ENCODE results near the gene SCTR. TPM values are rescaled to one million over a fixed set of nuclear protein-coding genes. Genes with fewer than 3 reads are reported as not detected.
"Not testable (repeated sequence)": the region's sequence is repeated elsewhere in the genome, so short reads cannot be mapped to it uniquely, and the experiment has no call there.

Gene SCTR
- total RNA-seq, 1 experiment from 2014 or later, result not detected

- Histone ChIP-seq H3K27ac (no peak overlapping the region), H3K4me1 (no peaks in the 10 kb centered on the region), H3K9me3 (replicated peaks) (no peaks in the 10 kb centered on the region), H3K4me3 (no peak overlapping the region), H3K27me3 (peaks cover 10% of the 10 kb centered on the region; the same call in 1 of the 2 replicates), H3K36me3 (no peaks in the 10 kb centered on the region)
- peak in 1 of 2 experiments; percentile 17 for DNase-seq
Measured at GRCh38 chr2:119422360-119423107, 101.7 kb downstream of the SCTR start.

GRCh38 chr2:119421741-119422140, 102.5 kb downstream of the SCTR start:
- DNase-seq, result no peak
- Histone ChIP-seq H3K4me1 (no peaks in the 10 kb centered on the region), H3K4me3 (no peak overlapping the region), H3K36me3 (no peaks in the 10 kb centered on the region), H3K27ac (no peak overlapping the region), H3K27me3 (0 out of 2 replicates have a peak, but pooled peaks cover 8% of the 10 kb centered on the region), H3K9me3 (replicated peaks) (no peaks in the 10 kb centered on the region)

GRCh38 chr2:119421304-119421703, 103.0 kb downstream of the SCTR start:
- H3K9me3 ChIP-seq (replicated peaks), result no peaks in the 10 kb centered on the region
- DNase-seq, result no peak
- H3K27ac ChIP-seq, result no peak overlapping the region
- H3K36me3 ChIP-seq, result no peaks in the 10 kb centered on the region
- 0 out of 2 replicates have a peak, but pooled peaks cover 4% of the 10 kb centered on the region for H3K27me3 ChIP-seq
- no peak overlapping the region for H3K4me3 ChIP-seq
- no peaks in the 10 kb centered on the region for H3K4me1 ChIP-seq

GRCh38 chr2:119419803-119420508, 104.3 kb downstream of the SCTR start:
- DNase-seq, result no peak

GRCh38 chr2:119419065-119419464, 105.2 kb downstream of the SCTR start:
- Histone ChIP-seq H3K27me3 (no peaks in the 10 kb centered on the region), H3K4me1 (no peaks in the 10 kb centered on the region), H3K27ac (no peak overlapping the region), H3K9me3 (replicated peaks) (no peaks in the 10 kb centered on the region), H3K4me3 (no peak overlapping the region), H3K36me3 (no peaks in the 10 kb centered on the region)
- DNase-seq, result no peak

More at GRCh38 chr2:119419803-119420508, 104.3 kb downstream of the SCTR start:
- no peaks in the 10 kb centered on the region for H3K9me3 ChIP-seq (replicated peaks)
- no peak overlapping the region for H3K27ac ChIP-seq
- no peaks in the 10 kb centered on the region for H3K4me1 ChIP-seq
- H3K27me3 ChIP-seq, result no peaks in the 10 kb centered on the region
- H3K36me3 ChIP-seq, result no peaks in the 10 kb centered on the region
- no peak overlapping the region for H3K4me3 ChIP-seq

GRCh38 chr2:119417908-119418307, 106.4 kb downstream of the SCTR start:
- Histone ChIP-seq H3K27ac (no peak overlapping the region), H3K9me3 (replicated peaks) (no peaks in the 10 kb centered on the region), H3K4me3 (no peak overlapping the region), H3K36me3 (no peaks in the 10 kb centered on the region), H3K27me3 (no peaks in the 10 kb centered on the region), H3K4me1 (no peaks in the 10 kb centered on the region)
- no peak for DNase-seq

DNA sequence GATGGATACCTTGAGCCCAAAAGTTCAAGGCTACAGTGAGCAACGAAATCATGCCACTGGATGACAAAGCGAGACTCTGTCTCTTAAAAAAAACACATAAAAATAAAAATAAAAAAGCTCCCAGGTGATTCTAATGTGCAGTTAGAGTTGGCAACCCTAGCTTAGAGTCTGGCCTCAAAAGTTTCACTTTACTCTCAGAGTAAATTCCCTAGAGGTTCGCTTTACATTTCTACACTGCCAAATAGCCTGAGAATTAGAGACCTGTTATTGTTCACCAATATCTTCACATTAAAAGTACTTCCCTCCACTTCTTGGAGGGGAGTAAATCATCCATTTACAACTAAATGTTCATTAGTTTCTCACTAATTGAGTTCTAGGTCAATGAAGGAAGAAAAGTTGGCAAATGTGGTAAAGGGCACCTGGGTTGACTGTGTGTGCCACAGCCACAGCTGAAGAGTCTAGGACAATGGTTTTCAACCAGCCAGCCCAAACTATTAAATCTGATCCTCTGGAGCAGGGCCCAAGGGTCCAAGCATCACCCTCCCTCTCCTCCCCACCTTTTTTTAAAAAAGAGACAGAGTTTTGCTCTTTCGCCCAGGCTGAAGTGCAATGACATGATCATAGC, 107.9 kb downstream of the SCTR start:
- DNase-seq, result no peak
- H3K9me3 ChIP-seq (replicated peaks), result no peaks in the 10 kb centered on the region
- no peak overlapping the region for H3K27ac ChIP-seq
- no peaks in the 10 kb centered on the region for H3K36me3 ChIP-seq
- H3K4me1 ChIP-seq, result no peaks in the 10 kb centered on the region
- no peaks in the 10 kb centered on the region for H3K27me3 ChIP-seq
- no peak overlapping the region for H3K4me3 ChIP-seq

DNA sequence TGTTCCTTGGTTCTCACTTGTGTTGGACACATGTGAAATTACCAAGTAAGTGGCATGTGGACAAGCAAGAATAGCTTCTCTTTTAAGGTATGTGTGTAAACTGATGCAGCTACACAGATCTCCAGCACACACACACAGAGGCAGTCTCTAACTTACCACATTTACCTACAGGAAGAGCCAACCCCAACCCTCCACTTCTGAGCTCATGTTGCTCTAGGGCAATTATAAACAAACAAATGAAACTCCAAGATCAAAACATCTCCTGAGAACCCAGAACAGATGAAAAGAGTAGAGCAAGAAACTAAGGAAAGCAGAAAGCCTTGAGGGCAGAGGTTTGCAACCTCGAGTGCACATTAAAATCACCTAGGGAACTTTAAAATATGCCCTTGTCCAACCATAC, 108.7 kb downstream of the SCTR start:
- H3K9me3 ChIP-seq (replicated peaks), result no peaks in the 10 kb centered on the region
- H3K36me3 ChIP-seq, result no peaks in the 10 kb centered on the region
- H3K27me3 ChIP-seq, result no peaks in the 10 kb centered on the region
- H3K27ac ChIP-seq, result no peak overlapping the region
- H3K4me3 ChIP-seq, result no peak overlapping the region
- no peak for DNase-seq
- H3K4me1 ChIP-seq, result no peaks in the 10 kb centered on the region

DNA sequence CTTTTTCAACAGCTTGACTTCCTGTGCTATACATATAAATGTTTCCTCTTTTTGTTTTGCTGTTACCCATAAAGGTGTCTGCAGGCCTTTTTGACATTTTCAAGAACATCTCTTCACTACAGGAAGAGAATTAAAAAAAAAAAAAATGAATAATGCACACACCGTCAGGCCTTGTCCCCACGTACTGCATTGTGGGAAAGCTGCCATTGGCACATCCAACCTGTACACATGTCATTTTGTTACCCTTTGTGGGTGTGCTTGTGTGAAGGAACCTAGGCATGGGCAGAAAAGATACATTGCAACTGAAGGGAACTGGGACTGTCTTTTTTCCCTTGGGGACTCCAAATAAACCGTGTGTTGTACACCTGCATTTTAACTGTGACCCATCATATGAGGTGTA, 109.4 kb downstream of the SCTR start:
- H3K9me3 ChIP-seq (replicated peaks), result no peaks in the 10 kb centered on the region
- no peaks in the 10 kb centered on the region for H3K27me3 ChIP-seq
- no peaks in the 10 kb centered on the region for H3K4me1 ChIP-seq
- no peaks in the 10 kb centered on the region for H3K36me3 ChIP-seq
- H3K4me3 ChIP-seq, result no peak overlapping the region
- H3K27ac ChIP-seq, result no peak overlapping the region
- no peak for DNase-seq

- H3K4me1 ChIP-seq, result no peaks in the 10 kb centered on the region
- no peaks in the 10 kb centered on the region for H3K27me3 ChIP-seq
- no peak overlapping the region for H3K27ac ChIP-seq
- H3K4me3 ChIP-seq, result no peak overlapping the region
- no peak for DNase-seq
- H3K9me3 ChIP-seq (replicated peaks), result no peaks in the 10 kb centered on the region
- no peaks in the 10 kb centered on the region for H3K36me3 ChIP-seq
Measured at GRCh38 chr2:119409506-119409905, 114.8 kb downstream of the SCTR start.

- DNase-seq, result no peak
Measured at GRCh38 chr2:119408221-119408619, 116.1 kb downstream of the SCTR start.

GRCh38 chr2:119407430-119408220, 116.7 kb downstream of the SCTR start:
- Histone ChIP-seq H3K4me1 (no peaks in the 10 kb centered on the region), H3K36me3 (no peaks in the 10 kb centered on the region), H3K27ac (no peak overlapping the region), H3K4me3 (no peak overlapping the region), H3K27me3 (no peaks in the 10 kb centered on the region), H3K9me3 (replicated peaks) (no peaks in the 10 kb centered on the region)
- DNase-seq, result peak; percentile 40 to 82

More at GRCh38 chr2:119408221-119408619, 116.1 kb downstream of the SCTR start:
- no peaks in the 10 kb centered on the region for H3K9me3 ChIP-seq (replicated peaks)
- H3K27ac ChIP-seq, result no peak overlapping the region
- no peaks in the 10 kb centered on the region for H3K4me1 ChIP-seq
- H3K27me3 ChIP-seq, result no peaks in the 10 kb centered on the region
- H3K36me3 ChIP-seq, result no peaks in the 10 kb centered on the region
- no peak overlapping the region for H3K4me3 ChIP-seq

DNA sequence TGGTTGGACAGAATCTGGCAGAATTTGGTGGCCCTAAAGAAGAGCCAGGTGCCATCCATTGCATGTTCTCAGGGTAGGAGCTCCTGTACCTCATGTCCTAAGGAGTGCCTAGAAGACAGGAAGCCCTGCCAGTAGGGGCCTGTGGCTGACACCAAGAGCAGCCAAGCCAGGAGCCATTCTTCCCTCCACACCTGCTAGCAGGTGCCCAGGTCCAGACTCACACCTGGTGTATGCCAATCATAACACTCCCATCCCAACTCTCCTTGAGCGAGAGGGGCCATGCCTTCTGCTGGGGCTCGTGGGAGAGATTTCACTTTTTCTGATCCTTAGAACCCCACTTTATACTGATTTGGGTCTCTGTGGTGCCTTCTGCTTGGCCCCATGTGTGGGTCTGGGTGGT, 119.1 kb downstream of the SCTR start:
- no peak overlapping the region for H3K27ac ChIP-seq
- H3K4me3 ChIP-seq, result no peak overlapping the region
- DNase-seq, result no peak
- no peaks in the 10 kb centered on the region for H3K36me3 ChIP-seq
- H3K9me3 ChIP-seq (replicated peaks), result no peaks in the 10 kb centered on the region
- H3K4me1 ChIP-seq, result no peaks in the 10 kb centered on the region
- no peaks in the 10 kb centered on the region for H3K27me3 ChIP-seq

GRCh38 chr2:119403618-119404017, 120.7 kb downstream of the SCTR start:
- not testable (repeated sequence) for H3K4me1 ChIP-seq; DNase-seq; H3K27me3 ChIP-seq; H3K9me3 ChIP-seq (replicated peaks); H3K36me3 ChIP-seq; H3K27ac ChIP-seq; H3K4me3 ChIP-seq

Data from SJCRH30 (cell line).